Adipose tissue (tissue), 3 donors: ENCODE results near the gene COL8A2. TPM values are rescaled to one million over a fixed set of nuclear protein-coding genes. Genes with fewer than 3 reads are reported as not detected.

Experiments used
- H3K27ac ChIP-seq: one replicate; pipeline ENCODE4 v1.5.1; 2013; ENCODE audit warnings: low read depth, low read length
- WGBS, 3 donors: extraction: QIAGEN DNeasy Blood & Tissue Kit; methylation state at CpG; one replicate each; pipeline ENCODE4 v1.1.7; 2013; 5-methylcytosine and 5-hydroxymethylcytosine counted together
- polyA plus RNA-seq, 3 donors: library from polyadenylated mRNA; stranded (reverse); fragments of 200-250 nt; gene quantifications; one replicate each; pipeline ENCODE4 v1.2.3, GENCODE V29; 2013
- donor health status: healthy with polysubstance abuse.
- donor health status: Bipolar disorder and iron deficiency.
- donor health status: healthy.

COL8A2 gene
- polyA plus RNA-seq = 1 to 10 TPM in 1 of 3 donors, under 1 TPM in 2; 0.18 to 1.2 (median 0.83) TPM

- 8 to 29% (median 12%) methylated on average over 23 to 75 of the region's 77 CpGs for whole genome bisulfite sequencing, 3 donors
- H3K27ac ChIP-seq = no peak within 1 kb of the TSS
These were observed at the start of gene COL8A2 for GRCh38 chr1:36125129-36125991. COL8A2 (minus strand) TSS chr1:36125222; CDS start chr1:36100242, 24,980 bp downstream.

GRCh38 chr1:36174713-36175112 lies 49.7 kb upstream of the COL8A2 start:
- no peak overlapping the region for H3K27ac ChIP-seq
- 74 to 87% (median 83%) methylated on average over 8 to 11 of the region's 11 CpGs for WGBS, 3 donors

DNA sequence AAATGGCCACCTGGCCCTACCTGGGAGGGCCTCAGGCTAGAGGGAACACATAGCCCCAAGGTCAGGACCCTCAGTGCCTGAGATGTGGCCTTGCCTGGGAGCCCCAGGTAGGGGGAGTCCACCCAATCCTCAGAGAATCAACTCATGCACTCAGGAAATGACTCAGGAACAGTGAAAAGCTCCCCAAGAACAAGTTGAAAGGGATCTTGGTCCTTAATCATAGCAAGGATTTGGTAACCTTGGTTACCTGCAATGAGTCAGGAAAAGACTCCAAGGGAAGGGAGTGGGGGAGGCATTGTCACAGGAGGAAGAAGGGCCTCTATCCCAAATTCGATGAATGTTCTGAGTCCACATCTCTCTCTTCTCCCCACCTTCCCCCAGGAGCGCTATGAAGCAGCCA lies 48.0 kb upstream of the COL8A2 start:
- no peak overlapping the region for H3K27ac ChIP-seq
- WGBS, 3 donors = 87 to 93% (median 92%) methylated on average over 2 of the region's 2 CpGs

DNA sequence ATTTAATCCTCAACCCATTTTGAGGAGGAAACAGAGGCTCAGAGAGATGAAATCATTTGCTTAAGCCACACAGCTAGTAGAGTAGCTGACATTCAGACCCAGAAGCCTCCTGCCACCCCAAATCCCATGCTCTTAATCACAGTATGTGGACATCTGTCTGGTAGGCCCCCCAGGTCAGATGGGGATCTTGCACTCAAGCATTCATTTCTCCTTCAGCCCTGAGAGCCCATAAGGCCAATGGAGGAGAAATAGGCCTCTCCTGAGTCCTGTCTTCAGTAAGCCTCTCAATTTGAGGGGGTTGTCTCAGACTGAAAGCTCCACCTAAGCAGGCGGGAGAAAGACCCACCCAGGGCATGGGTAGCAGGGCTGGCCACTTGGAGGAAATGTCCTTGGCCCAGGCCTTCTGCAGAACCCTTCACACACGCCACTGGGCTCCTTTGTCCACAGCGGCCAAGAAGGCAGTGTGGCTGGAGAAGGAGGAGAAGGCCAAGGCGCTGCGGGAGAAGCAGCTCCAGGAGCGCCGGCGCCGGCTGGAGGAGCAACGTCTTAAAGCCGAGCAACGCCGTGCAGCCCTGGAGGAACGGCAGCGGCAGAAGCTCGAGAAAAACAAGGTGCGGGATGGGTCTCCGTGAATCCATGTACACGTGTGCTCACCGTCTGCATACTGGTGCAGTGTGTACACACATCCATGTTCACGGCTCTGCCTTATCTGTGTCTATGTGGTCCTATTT lies 47.2 kb upstream of the COL8A2 start:
- 93 to 97% (median 95%) methylated on average over 20 to 21 of the region's 21 CpGs for WGBS, 3 donors

DNA sequence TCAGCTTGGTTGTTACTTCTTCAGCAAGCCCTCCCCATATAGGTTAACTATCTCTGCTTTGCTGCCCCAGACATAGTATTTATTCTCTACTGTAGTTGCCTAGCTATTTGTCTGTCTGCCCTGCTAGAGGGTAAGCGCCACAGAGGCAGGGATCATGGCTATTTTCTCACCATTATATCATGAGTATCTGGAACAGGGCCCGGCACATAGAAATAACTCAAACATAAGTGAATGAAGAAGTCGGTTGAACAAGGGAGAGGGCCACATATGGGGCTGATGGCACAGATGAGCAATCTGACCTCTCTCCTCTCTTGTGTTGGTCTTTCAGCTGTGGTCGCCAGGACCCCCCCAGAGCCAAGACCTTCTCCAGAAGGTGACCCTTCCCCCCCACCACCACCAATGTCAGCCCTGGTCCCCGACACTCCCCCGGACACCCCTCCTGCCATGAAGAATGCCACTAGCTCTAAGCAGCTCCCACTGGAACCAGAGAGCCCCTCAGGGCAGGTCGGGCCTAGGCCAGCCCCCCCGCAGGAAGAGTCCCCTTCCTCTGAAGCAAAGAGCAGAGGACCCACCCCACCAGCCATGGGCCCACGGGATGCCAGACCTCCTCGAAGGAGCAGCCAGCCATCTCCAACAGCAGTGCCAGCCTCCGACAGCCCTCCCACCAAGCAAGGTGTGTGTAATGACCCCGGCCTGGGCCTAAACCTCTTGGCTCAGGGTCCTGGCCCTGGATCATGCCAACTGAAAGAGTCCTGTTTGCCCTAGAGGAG lies 45.8 kb upstream of the COL8A2 start:
- WGBS, 3 donors = 86 to 87% (median 86%) methylated on average over 12 of the region's 12 CpGs
- no peak overlapping the region for H3K27ac ChIP-seq

More for the DNA sequence above, 47.2 kb upstream of the COL8A2 start:
- H3K27ac ChIP-seq = no peak overlapping the region

DNA sequence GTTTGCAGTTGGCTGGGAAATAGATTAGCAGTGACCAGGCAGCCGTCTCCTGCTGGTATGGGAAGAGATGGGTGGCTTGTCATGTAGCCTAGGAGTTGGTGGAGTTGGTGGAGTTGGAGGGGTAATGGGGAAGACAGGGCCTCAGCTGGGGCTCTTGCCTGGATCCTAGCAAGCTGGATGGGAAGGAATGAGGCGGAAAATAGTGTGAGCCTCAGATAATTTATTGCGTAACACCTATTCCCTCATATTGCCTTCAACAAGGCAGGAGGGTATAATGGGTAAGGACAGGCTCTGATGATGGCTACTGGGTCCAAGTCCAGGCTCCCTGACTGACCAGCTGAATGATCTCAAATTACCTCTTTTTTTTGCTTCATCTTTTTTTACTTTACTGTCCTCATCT lies 43.5 kb upstream of the COL8A2 start:
- no peak overlapping the region for H3K27ac ChIP-seq
- 86 to 94% (median 86%) methylated on average over 3 of the region's 3 CpGs for WGBS, 3 donors

- H3K27ac ChIP-seq = no peak overlapping the region
- 80 to 88% (median 84%) methylated on average over 15 of the region's 15 CpGs for whole genome bisulfite sequencing, 3 donors
These were observed 42.2 kb upstream of the COL8A2 start for GRCh38 chr1:36166938-36167905.

DNA sequence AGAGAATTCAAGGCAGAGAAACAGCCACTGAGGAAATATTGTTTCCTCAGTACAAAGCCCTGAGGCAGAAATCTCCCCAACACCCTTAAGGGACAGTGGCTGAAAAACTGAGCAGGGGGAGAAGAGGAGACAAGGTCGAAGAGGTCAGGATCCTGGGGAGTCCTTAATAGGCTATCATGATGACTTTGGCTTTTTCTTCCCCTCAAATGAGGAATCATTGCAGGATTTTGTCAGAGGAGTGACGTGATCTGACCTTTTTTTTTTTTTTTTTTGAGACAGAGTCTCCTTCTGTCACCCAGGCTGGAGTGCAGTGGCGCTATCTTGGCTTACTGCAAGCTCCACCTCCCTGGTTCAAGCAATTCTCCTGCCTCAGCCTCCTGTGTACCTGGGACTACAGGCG lies 41.1 kb upstream of the COL8A2 start:
- 67 to 82% (median 81%) methylated on average over 4 of the region's 4 CpGs for WGBS, 3 donors
- no peak overlapping the region for H3K27ac ChIP-seq

DNA sequence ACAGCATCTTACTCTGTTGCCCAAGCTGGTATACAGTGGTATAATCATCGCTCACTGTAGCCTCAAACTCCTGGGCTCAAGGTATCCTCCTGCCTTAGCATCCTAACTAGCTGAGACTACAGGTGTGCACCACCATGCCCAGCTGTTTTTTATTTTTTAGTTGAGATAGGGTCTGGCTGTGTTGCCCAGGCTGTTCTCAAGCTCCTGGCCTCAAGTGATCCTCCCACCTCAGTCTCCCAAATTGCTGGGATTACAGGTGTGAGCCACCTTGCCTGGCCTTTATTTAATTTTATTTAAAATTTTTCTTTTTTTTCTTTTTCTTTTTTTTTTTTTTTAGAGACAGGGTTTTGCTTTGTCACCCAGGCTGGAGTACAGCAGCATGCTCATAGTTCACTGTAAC lies 40.1 kb upstream of the COL8A2 start:
- H3K27ac ChIP-seq = no peak overlapping the region
- 60 to 100% (median 97%) methylated on average over 1 of the region's 1 CpG for WGBS, 3 donors

DNA sequence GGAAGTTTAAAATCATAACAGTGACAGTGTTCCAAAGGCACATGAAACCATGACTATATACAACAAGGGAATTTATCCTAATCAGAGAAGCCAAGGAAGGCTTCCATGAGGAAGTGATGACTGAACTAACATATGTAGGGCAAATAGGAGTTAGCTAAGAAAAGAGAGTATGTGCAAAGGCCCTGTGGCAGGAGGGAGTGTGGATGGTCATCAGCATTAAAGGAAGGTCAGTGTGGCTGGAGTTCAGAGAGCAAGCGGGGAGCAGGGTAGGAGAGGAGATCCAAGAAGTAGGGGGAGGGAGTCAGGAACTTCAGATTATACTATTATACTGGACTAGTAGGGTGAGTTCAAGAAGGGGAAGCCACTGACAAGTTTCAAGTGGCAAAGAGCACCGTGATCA lies 39.3 kb upstream of the COL8A2 start:
- WGBS, 3 donors = 92 to 94% (median 93%) methylated on average over 2 of the region's 2 CpGs
- H3K27ac ChIP-seq = no peak overlapping the region

DNA sequence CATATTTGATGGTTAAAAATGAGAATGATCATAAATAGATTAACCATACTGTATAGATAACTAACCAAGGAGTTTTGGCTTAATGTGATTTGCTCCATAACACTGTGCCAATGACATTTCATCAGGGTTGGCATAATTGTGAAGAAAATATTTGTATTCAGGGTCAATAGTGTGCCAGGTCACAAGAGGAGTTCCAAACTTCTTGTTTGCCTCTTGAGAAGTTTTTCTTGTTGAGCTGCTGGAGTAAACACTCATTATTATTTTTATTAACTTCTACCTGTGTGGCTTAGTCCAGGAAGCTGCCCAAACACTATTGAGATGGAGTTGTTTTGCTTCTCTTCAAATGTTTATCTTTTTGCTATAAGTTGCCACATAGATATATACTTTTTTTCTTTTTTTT lies 38.4 kb upstream of the COL8A2 start:
- H3K27ac ChIP-seq = no peak overlapping the region

GRCh38 chr1:36162680-36163239 lies 37.7 kb upstream of the COL8A2 start:
- WGBS, 3 donors = 70 to 82% (median 78%) methylated on average over 1 of the region's 1 CpG
- no peak overlapping the region for H3K27ac ChIP-seq

- no peak overlapping the region for H3K27ac ChIP-seq
- 18 to 58% (median 23%) methylated on average over 13 to 14 of the region's 14 CpGs for WGBS, 3 donors
These were observed 36.9 kb upstream of the COL8A2 start for GRCh38 chr1:36161641-36162531.

GRCh38 chr1:36160949-36161485 lies 36.0 kb upstream of the COL8A2 start:
- 3 to 36% (median 7%) methylated on average over 12 of the region's 12 CpGs for WGBS, 3 donors

GRCh38 chr1:36160388-36160948 lies 35.4 kb upstream of the COL8A2 start:
- peak overlapping the region; percentile 88 for H3K27ac ChIP-seq
- WGBS, 3 donors = 39 to 67% (median 49%) methylated on average over 4 of the region's 4 CpGs

More at GRCh38 chr1:36160949-36161485, 36.0 kb upstream of the COL8A2 start:
- peak overlapping the region; percentile 88 for H3K27ac ChIP-seq
